SK-N-SH (cell line): ENCODE data around the gene CUL3. TPM values are rescaled to one million over a fixed set of nuclear protein-coding genes. Genes with fewer than 3 reads are reported as not detected.

Experiments
- CTCF ChIA-PET: fragments of 300-600, 350-600 bp; formaldehyde crosslinking; extraction: SDS; loops from one replicate; lab custom pipeline; 2021; lab: Yijun Ruan, JAX
- POLR2A ChIA-PET: fragments of 350-600 bp; sonication (Branson Sonifier 250); formaldehyde crosslinking; extraction: SDS; loops from one replicate; lab custom pipeline; 2020; ENCODE audit warnings: antibody characterized with exemption, inconsistent platforms; lab: Yijun Ruan, JAX
- DNase-seq: peaks from one replicate; pipeline ENCODE4 v3.0.0; 2012
- H2AFZ ChIP-seq: fragments of 200-600 bp; sonication (generic); 2 replicates; pipeline ENCODE4 v1.8.1; 2016; ENCODE audit warnings: antibody characterized with exemption, mild to moderate bottlenecking, low read depth
- H3F3A ChIP-seq: fragments of 200-600 bp; sonication (generic); replicated peaks from 2 replicates; pipeline ENCODE3; 2016; ENCODE audit warnings: antibody characterized with exemption, mild to moderate bottlenecking; ENCODE audit not compliant: insufficient read depth
- H3K27ac ChIP-seq, 2 experiments: fragments of 200-500 bp in 1 of 2; fragments of 200-600 bp in 1 of 2; sonication (Bioruptor generic) in 1 of 2; sonication (generic), shearing (Covaris generic) in 1 of 2; 2 replicates each; pipeline versions ENCODE4 v1.5.1 to v1.6.1; 2014 to 2016; ENCODE audit warnings: low read depth in 2 of 2, inconsistent platforms in 1 of 2, low read length in 1 of 2, mild to moderate bottlenecking in 1 of 2, mixed read lengths in 1 of 2
- H3K27me3 ChIP-seq: fragments of 200-600 bp; sonication (generic), shearing (Covaris generic); 2 replicates; pipeline ENCODE4 v1.6.1; 2016; ENCODE audit warnings: mixed run types; ENCODE audit not compliant: insufficient read depth
- H3K36me3 ChIP-seq, 2 experiments: fragments of 200-500 bp in 1 of 2; fragments of 200-600 bp in 1 of 2; sonication (Bioruptor generic) in 1 of 2; sonication (generic) in 1 of 2; replicated peaks in 1 of 2; 2 replicates each; pipeline versions ENCODE3 to v1.5.1; 2014 to 2016; ENCODE audit warnings: low read length in 1 of 2, mild to moderate bottlenecking in 1 of 2; ENCODE audit not compliant: insufficient read depth in 2 of 2, control insufficient read depth in 1 of 2
- H3K4me1 ChIP-seq, 2 experiments: fragments of 200-500 bp in 1 of 2; fragments of 200-600 bp in 1 of 2; sonication (Bioruptor generic) in 1 of 2; sonication (generic), shearing (Covaris generic) in 1 of 2; 2 replicates each; pipeline versions ENCODE4 v1.5.1 to v1.6.1; 2014 to 2016; ENCODE audit warnings: low read depth in 1 of 2, low read length in 1 of 2, mixed run types in 1 of 2; ENCODE audit not compliant: insufficient read depth in 2 of 2, control insufficient read depth in 1 of 2
- H3K4me2 ChIP-seq: fragments of 200-600 bp; sonication (generic), shearing (Covaris generic); 2 replicates; pipeline ENCODE4 v1.6.1; 2017; ENCODE audit warnings: mixed run types
- H3K4me3 ChIP-seq, 2 experiments: fragments of 200-500 bp in 1 of 2; fragments of 200-600 bp in 1 of 2; sonication (Bioruptor generic) in 1 of 2; sonication (generic), shearing (Covaris generic) in 1 of 2; 2 replicates each; pipeline versions ENCODE4 v1.5.1 to v1.8.1; 2014 to 2016; ENCODE audit warnings: low read depth in 2 of 2, inconsistent platforms in 1 of 2, low read length in 1 of 2, mild to moderate bottlenecking in 1 of 2, mixed read lengths in 1 of 2, moderate library complexity in 1 of 2
- H3K79me2 ChIP-seq: fragments of 200-600 bp; sonication (generic); 2 replicates; pipeline ENCODE4 v1.8.1; 2017; ENCODE audit warnings: mild to moderate bottlenecking; ENCODE audit not compliant: insufficient read depth
- H3K9ac ChIP-seq: fragments of 200-600 bp; sonication (generic); 2 replicates; pipeline ENCODE4 v1.6.1; 2017; ENCODE audit warnings: mixed run types
- H3K9me2 ChIP-seq: fragments of 200-600 bp; sonication (generic); 2 replicates; pipeline ENCODE4 v1.6.1; 2017; ENCODE audit warnings: mixed run types
- H3K9me3 ChIP-seq: fragments of 200-600 bp; sonication (generic); 2 replicates; pipeline ENCODE4 v1.6.1; 2017; ENCODE audit warnings: mixed run types, mild to moderate bottlenecking, moderate library complexity
- H4K20me1 ChIP-seq: fragments of 200-600 bp; sonication (generic); 2 replicates; pipeline ENCODE4 v1.6.1; 2017; ENCODE audit warnings: mild to moderate bottlenecking, mixed run types; ENCODE audit not compliant: insufficient read depth
- CHD2 ChIP-seq: fragments of 150-350 bp; IDR thresholded peaks from 2 replicates; pipeline ENCODE4 v1.6.1; 2018; ENCODE audit warnings: low read length; ENCODE audit not compliant: partially characterized antibody
- EZH2phosphoT487 ChIP-seq: fragments of 200-600 bp; sonication (generic); IDR thresholded peaks from 2 replicates; pipeline ENCODE4 v1.6.1; 2017; ENCODE audit warnings: low read depth, mixed run types, mild to moderate bottlenecking, antibody characterized with exemption, moderate library complexity, borderline replicate concordance
- FOXM1 ChIP-seq: IDR thresholded peaks from 2 replicates; pipeline ENCODE4 v1.4.0; 2012; ENCODE audit warnings: low read depth, mild to moderate bottlenecking
- GABPA ChIP-seq: IDR thresholded peaks from 2 replicates; pipeline ENCODE4 v1.4.0; 2012; ENCODE audit warnings: low read depth, mild to moderate bottlenecking
- GATA2 ChIP-seq: sonication (generic); formaldehyde crosslinking; IDR thresholded peaks from 2 replicates; pipeline ENCODE4 v1.5.0; 2020; ENCODE audit warnings: mild to moderate bottlenecking, missing genetic modification reagents
- JUND ChIP-seq: IDR thresholded peaks from 2 replicates; pipeline ENCODE4 v1.4.0; 2012
- MAX ChIP-seq: IDR thresholded peaks from 2 replicates; pipeline ENCODE4 v1.4.0; 2012; ENCODE audit warnings: low read depth
- POLR2AphosphoS5 ChIP-seq: IDR thresholded peaks from 2 replicates; pipeline ENCODE4 v1.6.1; 2012; ENCODE audit warnings: low read depth, low read length
- RAD21 ChIP-seq: IDR thresholded peaks from 2 replicates; pipeline ENCODE4 v1.6.1; 2012; ENCODE audit warnings: mild to moderate bottlenecking, low read length
- RFX5 ChIP-seq: IDR thresholded peaks from 2 replicates; pipeline ENCODE4 v1.6.1; 2012; ENCODE audit warnings: mild to moderate bottlenecking, improper control_type of control experiment, low read length
- SIN3A ChIP-seq: IDR thresholded peaks from 2 replicates; pipeline ENCODE4 v1.6.1; 2012; ENCODE audit warnings: low read depth, mild to moderate bottlenecking, low read length, moderate library complexity, borderline replicate concordance
- SMC3 ChIP-seq: IDR thresholded peaks from 2 replicates; pipeline ENCODE4 v1.6.1; 2012; ENCODE audit warnings: low read depth, low read length, improper control_type of control experiment
- TAF1 ChIP-seq: IDR thresholded peaks from 2 replicates; pipeline ENCODE4 v1.6.1; 2012; ENCODE audit warnings: low read depth, mild to moderate bottlenecking, low read length, moderate library complexity, borderline replicate concordance
- TCF12 ChIP-seq: IDR thresholded peaks from 2 replicates; pipeline ENCODE4 v1.4.0; 2012
- YY1 ChIP-seq: IDR thresholded peaks from 2 replicates; pipeline ENCODE4 v1.4.0; 2012; ENCODE audit warnings: low read depth, mild to moderate bottlenecking
- WGBS: methylation state at CpG from one replicate; pipeline ENCODE4 v1.1.6; 2017; ENCODE audit warnings: low lambda C conversion rate; 5-methylcytosine and 5-hydroxymethylcytosine counted together
- polyA plus RNA-seq, 3 experiments: library from polyadenylated mRNA; depleted of rRNA; stranded (reverse); fragments of >200 nt; gene quantifications; 2 replicates each; pipeline ENCODE4 v1.2.3, GENCODE V29; 2012
- TF ChIP-seq, protein P1 (sequence below): IDR thresholded peaks from 2 replicates; pipeline ENCODE4 v1.4.0; 2012; ENCODE audit warnings: low read depth, borderline replicate concordance
- TF ChIP-seq, protein P2 (sequence below): IDR thresholded peaks from 2 replicates; pipeline ENCODE4; 2012

The CUL3 gene
- polyA plus RNA-seq, 1 of the 3 experiments (the other 2 are of a cell fraction) = 17.3 TPM

GRCh38 chr2:224572338-224572737, 12.8 kb downstream of the CUL3 start:
- CTCF ChIA-PET = no interaction called here
- Histone ChIP-seq H4K20me1 (peaks cover 100% of the 10 kb centered on the region), H3K4me1 (peaks cover 19% of the 10 kb centered on the region in 2 experiments; a peak in 3 of 4 replicates), H3K9me3 (no peaks in the 10 kb centered on the region), H3K4me3 (no peak overlapping the region), H3K27me3 (no peaks in the 10 kb centered on the region), H3K9me2 (no peaks in the 10 kb centered on the region), H3K36me3 (peaks cover 0 to 5% of the 10 kb centered on the region in 2 experiments), H3K79me2 (peaks cover 100% of the 10 kb centered on the region), H2AFZ (no peak overlapping the region), H3K4me2 (no peak overlapping the region), H3F3A (peaks cover 9% of the 10 kb centered on the region), H3K27ac (no peak overlapping the region), H3K9ac (no peak overlapping the region)
- POLR2A ChIA-PET = no interaction called here
- 90% methylated on average over 4 of the region's 4 CpGs for WGBS
- no peak for DNase-seq
- no peak for TF ChIP-seq MAX
- no peak for TF ChIP-seq TAF1
- TF ChIP-seq SIN3A = no peak
- TF ChIP-seq, protein P1, sequence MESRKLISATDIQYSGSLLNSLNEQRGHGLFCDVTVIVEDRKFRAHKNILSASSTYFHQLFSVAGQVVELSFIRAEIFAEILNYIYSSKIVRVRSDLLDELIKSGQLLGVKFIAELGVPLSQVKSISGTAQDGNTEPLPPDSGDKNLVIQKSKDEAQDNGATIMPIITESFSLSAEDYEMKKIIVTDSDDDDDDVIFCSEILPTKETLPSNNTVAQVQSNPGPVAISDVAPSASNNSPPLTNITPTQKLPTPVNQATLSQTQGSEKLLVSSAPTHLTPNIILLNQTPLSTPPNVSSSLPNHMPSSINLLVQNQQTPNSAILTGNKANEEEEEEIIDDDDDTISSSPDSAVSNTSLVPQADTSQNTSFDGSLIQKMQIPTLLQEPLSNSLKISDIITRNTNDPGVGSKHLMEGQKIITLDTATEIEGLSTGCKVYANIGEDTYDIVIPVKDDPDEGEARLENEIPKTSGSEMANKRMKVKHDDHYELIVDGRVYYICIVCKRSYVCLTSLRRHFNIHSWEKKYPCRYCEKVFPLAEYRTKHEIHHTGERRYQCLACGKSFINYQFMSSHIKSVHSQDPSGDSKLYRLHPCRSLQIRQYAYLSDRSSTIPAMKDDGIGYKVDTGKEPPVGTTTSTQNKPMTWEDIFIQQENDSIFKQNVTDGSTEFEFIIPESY = no peak
- TF ChIP-seq JUND = no peak
- no peak for TF ChIP-seq SMC3
- TF ChIP-seq, protein P2, sequence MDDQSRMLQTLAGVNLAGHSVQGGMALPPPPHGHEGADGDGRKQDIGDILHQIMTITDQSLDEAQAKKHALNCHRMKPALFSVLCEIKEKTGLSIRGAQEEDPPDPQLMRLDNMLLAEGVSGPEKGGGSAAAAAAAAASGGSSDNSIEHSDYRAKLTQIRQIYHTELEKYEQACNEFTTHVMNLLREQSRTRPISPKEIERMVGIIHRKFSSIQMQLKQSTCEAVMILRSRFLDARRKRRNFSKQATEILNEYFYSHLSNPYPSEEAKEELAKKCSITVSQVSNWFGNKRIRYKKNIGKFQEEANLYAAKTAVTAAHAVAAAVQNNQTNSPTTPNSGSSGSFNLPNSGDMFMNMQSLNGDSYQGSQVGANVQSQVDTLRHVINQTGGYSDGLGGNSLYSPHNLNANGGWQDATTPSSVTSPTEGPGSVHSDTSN = no peak
- no peak for TF ChIP-seq EZH2phosphoT487
- TF ChIP-seq GABPA = no peak
- no peak for TF ChIP-seq FOXM1
- TF ChIP-seq CHD2 = no peak
- TF ChIP-seq GATA2 = no peak
- no peak for TF ChIP-seq POLR2AphosphoS5

GRCh38 chr2:224570328-224570993, 14.7 kb downstream of the CUL3 start:
- TF ChIP-seq RAD21 (no peak), RFX5 (no peak), TCF12 (0 out of 2 replicates have a peak, but pooled peaks have one; percentile 7), TAF1 (no peak), MAX (no peak), YY1 (no peak)
- DNase-seq = no peak
- WGBS = 86% methylated on average over 4 of the region's 4 CpGs
- H3K4me2 ChIP-seq = no peak overlapping the region
- H3K9ac ChIP-seq = no peak overlapping the region
- H3K9me3 ChIP-seq = no peaks in the 10 kb centered on the region
- H3K36me3 ChIP-seq = peaks cover 2 to 16% of the 10 kb centered on the region in 2 experiments
- CTCF ChIA-PET = interaction anchor here (1.0 to 2.1 kb wide), 4 partner anchors 9 to 121 kb away, joined by 3 to 7 read pairs (median 4); no protein-coding TSS in a partner anchor
- H3K27ac ChIP-seq = peak overlapping the region in 1 of 2 experiments; percentile 17; a peak in 1 of 4 replicates
- H3K27me3 ChIP-seq = no peaks in the 10 kb centered on the region
- peaks cover 14% of the 10 kb centered on the region for H3F3A ChIP-seq
- H3K4me1 ChIP-seq = peaks cover 14 to 19% of the 10 kb centered on the region in 2 experiments; a peak in 3 of 4 replicates
- H3K79me2 ChIP-seq = peaks cover 100% of the 10 kb centered on the region
- no peak overlapping the region for H3K4me3 ChIP-seq
- POLR2A ChIA-PET = no interaction called here
- H2AFZ ChIP-seq = no peak overlapping the region
- peaks cover 100% of the 10 kb centered on the region for H4K20me1 ChIP-seq
- no peaks in the 10 kb centered on the region for H3K9me2 ChIP-seq
